Gastroesophageal sphincter (tissue), 3 donors: ENCODE data around the gene STIM2.

ENCODE experiments used
- CTCF ChIP-seq, 4 experiments: fragments of 200-600 bp in 2 of 4; fragments of 450-650 bp in 2 of 4; sonication (generic) in 1 of 4; IDR thresholded peaks; one replicate each; pipeline ENCODE4 v1.5.1; 2017 to 2019; ENCODE audit warnings: antibody characterized with exemption in 4 of 4, mild to moderate bottlenecking in 2 of 4, moderate library complexity in 2 of 4
- POLR2A ChIP-seq, 2 donors: fragments of 450-650 bp; IDR thresholded peaks; one replicate each; pipeline ENCODE4 v1.6.1; 2017; ENCODE audit warnings: antibody characterized with exemption in 2 of 2, mild to moderate bottlenecking in 2 of 2, moderate library complexity in 1 of 2

GRCh38 chr4:26839534-26839951 lies 21.1 kb upstream of the STIM2 start:
- no peak for TF ChIP-seq CTCF (IDR thresholded peaks at IDR 0.05)
- no peak for TF ChIP-seq POLR2A (IDR thresholded peaks at IDR 0.05)
